ELF-1 (cell line): ENCODE measurements around the gene POLR3B.
A peak's percentile ranks its signal among the peaks of the same experiment; 100 is the strongest.
"Not testable (repeated sequence)": the region's sequence is repeated elsewhere in the genome, so short reads cannot be mapped to it uniquely, and the experiment has no call there.

Experiments
- DNase-seq: peaks from one replicate; pipeline ENCODE4 v3.0.0-alpha.2; 2016; ENCODE audit warnings: low read depth, low spot score

The POLR3B gene

DNA sequence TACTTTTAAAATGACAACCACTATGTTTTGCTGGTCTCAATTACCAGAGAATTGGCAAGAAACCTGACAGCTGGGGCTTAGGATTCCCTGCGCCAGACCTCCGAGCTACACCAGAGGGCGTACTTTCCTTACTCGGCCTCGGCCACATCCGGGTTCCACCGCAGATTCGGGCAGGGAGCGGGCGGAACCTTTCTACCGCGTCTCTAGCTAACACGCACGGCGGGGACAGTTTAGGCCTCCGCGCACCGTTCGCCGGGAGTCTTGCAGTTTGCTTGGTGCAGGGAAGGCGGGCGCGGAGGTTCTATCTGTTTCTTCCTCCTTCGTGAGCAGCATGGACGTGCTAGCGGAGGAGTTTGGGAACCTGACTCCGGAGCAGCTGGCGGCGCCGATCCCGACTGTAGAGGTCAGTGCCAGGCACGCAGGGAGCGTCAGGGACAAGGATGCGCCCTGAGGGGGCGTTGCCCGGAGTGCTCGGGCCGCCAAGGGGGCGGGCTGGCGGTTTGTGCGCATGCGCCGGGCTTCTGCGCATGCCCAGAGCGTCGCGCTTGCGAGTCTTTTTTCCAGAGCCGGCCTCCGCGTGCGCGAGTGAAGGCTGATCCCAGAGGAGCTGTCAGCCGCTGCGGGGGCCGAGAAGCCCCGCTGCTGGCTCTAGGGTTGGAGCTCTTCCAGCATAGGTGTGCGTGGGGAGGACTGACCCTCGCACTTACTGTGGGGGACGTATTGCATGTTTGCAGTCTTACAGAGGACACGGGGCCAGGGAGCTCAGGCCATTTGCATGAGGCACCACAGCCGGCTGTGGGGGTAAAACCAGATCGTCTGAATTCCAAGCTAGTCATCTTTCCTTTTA lies at the start of gene POLR3B:
Gene POLR3B, plus strand, starts transcription at position 200 of the 847 bp plus-strand sequence. Its CDS starts 132 bp downstream, at position 332.
- DNase-seq = peak; percentile 97

DNA sequence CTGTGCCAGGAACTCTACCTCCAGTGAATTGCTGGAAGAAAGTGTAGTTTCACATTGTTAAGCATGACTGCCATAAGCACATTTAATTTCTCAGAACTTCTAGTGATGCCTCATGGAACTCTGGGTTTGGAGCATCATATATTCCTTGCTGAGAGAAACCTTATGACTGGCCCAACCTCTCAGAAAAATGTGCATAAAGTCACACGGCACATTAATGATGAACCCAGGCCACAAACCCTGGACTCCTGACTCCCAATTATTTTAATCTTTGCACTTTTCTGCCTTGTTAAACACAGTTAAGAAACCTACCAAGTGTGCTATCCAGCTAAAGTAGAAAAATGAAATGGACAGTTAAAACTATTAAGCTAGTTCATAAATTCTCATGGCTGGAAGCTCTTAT lies 49.4 kb upstream of the POLR3B start:
- no peak for DNase-seq

DNA sequence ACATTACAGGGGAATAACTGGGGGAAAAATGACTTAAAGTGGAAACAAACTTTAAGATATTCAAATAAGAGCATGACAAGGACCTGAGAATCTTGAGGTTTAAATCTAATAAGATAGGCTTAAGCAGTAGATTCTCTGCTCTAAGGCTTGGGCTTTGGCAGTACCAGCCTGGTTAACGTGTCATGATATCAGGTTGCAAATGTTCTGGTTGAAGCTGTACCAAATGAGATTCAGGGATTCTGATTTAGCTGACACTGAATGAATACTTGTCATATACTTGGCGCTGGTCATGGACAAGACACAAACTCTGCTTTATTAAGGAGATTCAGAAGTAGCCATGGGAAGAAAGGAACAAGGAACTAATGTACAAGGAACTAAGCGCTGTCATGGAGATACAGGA lies 48.9 kb upstream of the POLR3B start:
- no peak for DNase-seq

DNA sequence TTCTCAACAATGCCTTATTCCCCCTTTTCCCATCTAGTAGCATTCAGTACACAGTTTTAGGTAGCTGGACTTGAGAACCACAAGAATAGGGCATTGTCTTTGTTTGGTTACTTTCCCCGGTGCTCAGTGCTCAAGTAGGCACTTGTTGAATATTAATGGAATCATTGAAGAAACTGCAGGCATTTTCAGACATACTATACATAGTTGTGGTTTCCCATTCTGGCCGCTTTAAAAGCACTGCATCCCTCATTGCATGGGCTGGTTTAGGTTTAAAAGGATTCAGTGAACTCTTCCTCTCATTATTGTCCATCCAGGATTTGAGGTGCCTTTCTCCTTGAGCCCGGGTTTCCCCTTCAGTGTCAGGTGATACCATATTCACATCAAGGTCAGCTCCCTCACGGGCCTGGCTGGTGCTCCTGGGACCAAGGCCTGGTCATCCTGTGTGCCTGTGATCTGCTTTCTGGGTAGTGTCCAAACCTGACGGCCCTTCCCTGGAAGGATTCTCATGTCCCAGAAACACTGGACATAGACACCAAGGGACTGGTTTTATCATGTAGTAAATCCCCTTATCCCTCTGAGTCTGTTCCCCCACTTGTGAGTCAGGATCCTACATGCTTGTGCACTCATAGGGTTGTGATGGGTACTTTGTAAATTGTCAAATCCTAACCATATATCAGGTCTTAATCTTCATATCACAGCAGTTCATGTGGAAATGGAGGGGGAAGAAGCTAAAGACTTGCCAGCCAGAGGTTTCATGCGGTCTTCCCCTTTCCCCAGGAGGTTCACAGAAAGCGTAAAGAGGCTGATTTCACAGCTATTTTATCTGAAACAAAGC lies 47.7 kb upstream of the POLR3B start:
- no peak for DNase-seq

DNA sequence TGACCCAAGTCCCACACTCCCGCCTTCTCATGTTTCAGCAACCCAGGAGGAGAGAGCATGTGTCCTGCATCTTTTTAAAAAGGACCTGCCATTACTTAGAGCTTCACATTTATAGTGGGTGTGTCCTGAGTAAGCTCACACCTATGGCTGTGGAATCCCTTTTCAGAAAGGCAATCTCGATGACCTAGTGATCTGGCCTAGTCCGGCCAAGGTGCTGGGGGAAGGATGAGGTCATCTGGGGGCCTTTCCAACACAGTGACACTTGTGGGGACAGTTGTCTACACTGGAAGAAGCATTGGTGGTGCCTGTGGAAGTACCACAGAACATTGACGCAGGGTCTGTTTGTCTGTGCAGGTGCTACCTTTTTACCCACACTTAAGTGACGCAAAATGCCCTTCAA lies 46.9 kb upstream of the POLR3B start:
- no peak for DNase-seq

DNA sequence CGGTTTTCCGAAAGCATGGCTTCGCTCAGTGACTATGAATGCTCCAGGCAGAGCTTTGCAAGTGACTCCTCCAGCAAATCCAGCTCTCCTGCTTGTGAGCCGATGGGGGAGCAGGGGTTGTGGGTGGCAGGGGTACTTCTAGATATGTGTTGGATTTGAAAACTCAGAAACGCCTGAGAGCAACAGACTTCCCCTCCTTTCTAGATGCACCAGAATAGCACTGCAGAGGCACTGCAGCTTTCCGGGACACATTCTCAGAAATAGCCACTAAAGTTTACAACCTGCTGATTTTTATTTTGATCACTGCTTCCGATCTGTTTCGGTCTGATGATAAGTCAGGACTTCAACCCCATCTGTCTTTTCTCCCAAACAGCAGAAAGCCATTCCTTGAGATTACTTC lies 46.4 kb upstream of the POLR3B start:
- DNase-seq = no peak

DNA sequence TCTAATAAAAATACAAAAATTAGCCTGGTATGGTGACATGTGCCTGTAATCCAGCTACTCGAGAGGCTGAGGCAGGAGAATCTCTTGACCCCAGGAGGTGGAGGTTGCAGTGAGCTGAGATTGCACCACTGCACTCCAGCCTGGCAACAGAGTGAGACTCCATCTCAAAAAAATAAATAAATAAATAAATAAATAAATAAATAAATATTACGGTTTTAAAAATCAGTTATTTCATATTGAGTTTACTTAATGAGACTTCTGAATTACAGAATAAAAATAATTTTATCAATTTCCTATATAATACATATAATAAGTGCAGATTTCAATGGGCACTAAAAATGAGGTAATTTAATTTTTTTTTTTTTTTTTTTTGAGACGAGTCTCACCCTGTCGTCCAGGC lies 44.1 kb upstream of the POLR3B start:
- DNase-seq = not testable (repeated sequence)

DNA sequence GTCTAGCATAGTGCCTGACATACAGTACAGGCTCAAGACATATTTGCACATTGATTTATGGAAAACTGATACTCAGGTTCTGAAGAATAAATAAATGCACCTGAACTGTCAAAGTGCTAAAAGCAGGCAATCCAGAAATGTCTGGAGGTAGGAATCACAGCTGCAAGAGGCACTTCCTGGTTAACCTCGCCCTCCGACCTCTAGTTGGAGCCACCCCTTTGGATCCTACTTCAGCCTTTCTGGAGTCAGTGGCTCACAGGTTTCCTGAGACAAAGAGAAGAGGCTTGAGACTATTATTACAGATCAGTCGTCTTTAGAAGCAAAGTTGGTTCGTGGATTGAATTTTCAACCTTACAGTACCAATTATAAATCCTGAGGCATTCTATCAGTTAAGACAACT lies 42.0 kb upstream of the POLR3B start:
- DNase-seq = peak; percentile 10

DNA sequence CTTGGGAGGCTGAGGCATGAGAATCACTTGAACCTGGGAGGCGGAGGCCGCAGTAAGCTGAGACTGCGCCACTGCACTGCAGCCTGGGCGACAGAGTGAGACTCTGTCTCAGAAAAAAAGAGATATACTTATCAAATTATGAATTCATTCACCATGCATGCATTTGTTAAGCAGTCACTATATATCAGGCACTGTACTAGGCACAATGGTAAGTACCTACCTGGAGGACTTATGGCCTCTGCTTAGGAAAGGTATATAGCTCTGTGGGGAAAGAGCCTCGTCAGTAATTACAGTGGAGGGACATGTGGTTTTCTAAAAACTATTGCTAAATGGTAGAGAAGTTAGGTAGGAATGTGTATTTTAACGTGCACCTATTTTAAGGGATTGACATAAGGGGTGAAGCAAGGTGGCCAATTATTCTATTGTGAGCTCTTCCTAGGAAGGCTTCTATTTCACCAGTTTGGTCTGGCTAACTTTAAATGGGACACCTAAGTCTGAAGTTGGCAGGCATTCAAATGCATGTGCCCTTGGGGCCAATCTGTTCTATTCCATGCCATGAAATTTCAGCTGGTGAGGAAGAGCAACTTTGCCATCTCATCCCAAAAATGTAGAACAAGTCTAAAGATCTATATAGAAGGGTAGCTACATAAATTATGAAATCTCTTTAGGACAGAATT lies 40.0 kb upstream of the POLR3B start:
- DNase-seq = no peak

DNA sequence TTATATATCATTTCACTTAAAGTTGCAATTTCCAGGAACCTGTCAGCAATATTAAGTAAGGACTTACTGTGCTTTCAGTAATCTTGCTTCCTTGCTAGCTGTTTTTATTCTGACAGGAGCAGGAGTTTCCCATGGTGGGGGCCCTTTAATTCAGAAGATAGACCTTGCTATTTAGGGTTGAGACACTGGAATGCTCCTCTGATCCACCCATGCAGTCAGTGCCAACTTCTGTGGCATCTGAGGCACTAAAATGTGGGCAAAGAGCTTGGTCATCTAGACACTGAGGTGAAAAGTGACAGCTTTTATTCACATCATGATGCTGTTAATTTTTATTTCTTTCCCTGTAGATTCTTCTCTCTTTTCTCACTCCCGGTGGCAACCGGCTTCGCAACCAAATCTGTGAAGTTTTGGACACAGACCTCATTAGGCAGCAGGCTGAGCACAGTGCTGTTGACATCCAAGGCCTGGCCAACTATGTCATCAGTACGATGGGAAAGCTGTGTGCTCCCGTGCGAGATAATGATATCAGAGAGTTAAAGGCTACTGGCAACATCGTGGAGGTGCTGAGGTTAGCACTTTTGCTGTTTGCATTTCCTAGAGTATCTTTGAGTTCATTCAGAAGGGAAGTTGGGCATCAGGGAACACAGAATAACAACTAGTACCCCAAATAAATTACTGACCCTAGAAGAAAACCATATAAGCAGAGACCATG lies 36.3 kb upstream of the POLR3B start:
- DNase-seq = no peak

DNA sequence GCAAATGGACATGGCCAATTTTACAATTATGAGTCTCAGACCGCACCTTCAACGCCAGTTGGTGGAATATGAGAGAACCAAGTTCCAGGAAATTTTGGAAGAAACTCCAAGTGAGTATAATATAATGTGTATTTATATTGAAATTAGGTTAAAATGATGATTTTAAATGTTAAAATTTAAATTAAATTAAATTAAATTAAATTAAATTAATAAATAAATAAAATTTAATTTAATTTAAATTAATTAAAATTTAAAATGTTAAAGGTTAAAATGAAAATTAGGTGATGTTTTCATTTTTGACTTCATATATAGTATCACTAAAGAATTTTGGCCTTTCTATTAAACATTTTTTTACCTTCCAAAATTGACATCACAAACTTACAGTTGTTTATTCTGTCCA lies 34.0 kb upstream of the POLR3B start:
- DNase-seq = no peak

DNA sequence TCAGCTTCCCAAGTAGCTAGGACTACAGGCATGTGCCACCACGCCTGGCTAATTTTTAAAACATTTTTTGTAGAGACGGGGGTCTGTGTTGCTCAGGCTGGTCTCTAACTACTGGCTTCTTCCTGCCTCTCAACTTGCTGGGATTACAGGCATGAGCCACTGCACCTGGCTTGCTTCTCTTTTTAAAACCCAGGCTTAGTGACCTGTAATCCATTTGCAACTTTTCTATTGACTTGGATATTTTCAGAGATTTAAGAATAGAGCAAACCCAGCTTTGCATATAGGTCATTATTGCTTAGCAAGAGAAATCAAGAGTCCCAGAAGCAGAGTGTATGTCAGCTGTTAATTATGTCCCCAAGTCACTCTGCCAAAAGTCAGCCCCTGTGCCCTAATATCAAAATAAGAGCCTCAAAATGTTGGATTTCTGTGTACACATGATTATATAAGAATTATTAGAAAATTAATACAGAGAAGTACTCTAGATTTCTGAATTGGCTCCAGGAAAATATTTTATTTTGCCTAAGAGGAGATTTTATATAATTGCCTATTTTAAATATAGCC lies 30.2 kb upstream of the POLR3B start:
- no peak for DNase-seq

DNA sequence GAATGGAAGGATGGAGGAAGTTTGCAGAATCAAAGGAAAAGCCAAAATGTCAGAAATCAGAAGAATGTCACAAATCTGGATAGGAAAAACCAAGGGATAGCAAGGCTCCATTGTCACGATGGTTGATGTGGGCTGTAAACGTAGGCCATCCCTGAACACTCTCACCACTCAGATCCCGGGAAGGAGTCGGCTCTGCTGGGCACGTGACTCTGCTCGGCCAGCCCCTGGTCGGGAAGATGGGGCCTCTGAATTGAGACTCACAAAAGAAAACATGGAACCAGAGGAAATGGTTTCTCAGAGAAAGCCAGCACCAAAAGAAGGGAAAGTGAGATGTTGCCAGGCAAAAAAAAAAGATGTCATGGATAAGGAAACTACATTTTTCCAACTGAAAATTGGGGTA lies 28.8 kb upstream of the POLR3B start:
- no peak for DNase-seq

DNA sequence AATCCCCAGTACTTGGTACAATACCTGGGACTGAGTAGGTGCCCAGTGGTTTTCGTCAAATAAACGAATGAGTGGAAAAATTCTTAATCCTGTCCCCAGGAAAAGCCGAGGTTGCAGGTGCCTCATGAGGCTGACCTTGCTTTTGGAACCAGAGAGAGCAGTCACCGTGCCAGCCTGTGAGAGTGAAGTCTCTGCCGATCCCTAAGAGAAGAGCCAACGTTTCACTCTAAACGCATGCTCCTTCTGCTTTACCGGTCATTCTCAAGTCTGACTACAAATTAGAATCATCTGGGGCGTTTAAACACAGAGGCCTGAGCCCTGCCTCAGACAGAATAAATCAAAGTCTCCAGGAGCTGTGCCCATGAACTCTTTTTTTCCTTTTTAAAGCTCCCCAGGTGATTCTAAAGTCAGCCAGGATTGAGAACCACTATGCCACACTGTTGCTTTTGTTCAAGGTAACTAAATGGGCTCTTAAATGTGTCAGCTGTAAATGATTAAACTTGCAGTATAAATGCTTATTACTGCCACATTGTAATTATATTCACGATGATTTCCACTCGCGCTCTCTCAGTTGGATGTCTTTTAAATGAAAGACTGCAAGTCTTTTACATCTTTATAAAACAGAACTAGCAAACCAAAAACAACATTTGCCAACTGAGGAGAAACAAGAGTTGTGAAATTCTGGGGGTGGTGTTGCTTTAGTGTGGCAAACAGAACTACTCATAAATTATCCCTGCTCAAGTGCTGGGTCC lies 28.1 kb upstream of the POLR3B start:
- no peak for DNase-seq

DNA sequence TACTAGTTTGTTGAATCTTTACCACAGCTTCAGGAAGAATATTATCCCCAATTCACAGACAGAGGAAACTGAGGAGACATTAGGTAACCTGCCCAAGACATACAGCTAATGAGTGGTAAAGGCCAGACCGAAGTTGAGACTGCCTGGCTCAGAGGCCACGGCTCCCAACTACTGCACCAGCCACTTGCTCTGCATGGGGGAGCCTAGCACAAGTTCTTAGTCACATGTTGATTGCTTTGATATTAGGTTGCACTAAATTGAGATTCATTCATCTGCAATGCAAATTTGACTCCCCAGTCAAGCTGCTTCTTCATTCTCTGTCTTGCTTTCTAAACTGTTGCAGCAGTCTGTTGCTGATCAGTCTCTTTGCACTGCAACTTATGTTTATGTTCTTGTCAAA lies 25.9 kb upstream of the POLR3B start:
- DNase-seq = no peak

DNA sequence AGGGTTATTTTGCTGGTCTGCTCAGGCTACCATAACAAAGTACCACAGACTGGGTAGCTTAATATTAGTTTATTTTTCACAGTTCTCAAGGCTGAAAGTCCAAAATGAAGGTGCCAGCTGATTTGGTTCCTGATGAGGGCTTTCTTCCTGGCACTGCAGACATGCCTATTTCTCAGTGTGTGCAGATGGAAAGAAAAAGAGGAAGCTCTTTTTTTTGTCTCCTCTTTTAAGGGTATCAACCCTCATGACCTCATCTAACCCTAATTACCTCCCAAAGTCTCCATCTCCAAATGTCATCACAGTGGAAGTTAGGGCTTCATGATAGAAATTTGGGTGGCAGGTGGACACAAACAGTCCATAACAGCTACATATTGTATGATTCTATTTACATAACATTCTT lies 25.0 kb upstream of the POLR3B start:
- no peak for DNase-seq

DNA sequence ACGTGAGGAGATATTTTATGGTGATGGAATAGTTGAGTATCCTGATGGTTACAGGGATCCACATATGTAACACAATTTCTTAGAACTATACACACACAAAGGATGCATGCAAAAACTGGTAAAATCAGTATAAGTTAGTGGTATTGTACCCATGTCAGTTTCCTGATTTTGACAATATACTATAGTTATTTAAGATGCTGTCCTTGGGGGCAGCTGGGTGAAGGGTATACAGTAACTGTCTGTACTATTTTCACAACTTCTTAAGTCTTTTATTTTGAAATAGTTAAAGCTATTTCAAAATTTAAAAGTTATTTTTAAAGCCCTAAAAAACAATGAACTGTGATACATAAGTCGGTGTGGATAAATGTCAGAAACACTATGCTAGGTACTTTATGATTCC lies 24.5 kb upstream of the POLR3B start:
- DNase-seq = no peak

DNA sequence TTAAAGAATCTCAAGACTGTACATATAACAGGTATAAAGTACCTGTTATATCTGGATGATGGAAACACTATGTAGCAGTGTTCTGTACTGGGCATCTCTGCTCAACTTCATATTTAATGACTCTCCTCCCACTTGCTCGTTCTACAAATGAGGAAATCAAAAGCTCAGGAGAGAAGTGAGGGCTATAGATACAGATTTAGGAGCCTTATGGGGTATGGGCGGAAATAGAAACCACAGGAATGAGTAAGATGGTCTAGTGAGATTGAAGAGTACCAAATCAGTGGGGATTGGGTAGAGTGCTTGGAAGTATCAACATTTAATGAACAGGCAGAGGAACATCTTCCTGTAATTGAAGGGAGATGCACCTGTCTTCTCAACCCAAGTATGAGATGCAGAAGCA lies 23.8 kb upstream of the POLR3B start:
- no peak for DNase-seq

DNA sequence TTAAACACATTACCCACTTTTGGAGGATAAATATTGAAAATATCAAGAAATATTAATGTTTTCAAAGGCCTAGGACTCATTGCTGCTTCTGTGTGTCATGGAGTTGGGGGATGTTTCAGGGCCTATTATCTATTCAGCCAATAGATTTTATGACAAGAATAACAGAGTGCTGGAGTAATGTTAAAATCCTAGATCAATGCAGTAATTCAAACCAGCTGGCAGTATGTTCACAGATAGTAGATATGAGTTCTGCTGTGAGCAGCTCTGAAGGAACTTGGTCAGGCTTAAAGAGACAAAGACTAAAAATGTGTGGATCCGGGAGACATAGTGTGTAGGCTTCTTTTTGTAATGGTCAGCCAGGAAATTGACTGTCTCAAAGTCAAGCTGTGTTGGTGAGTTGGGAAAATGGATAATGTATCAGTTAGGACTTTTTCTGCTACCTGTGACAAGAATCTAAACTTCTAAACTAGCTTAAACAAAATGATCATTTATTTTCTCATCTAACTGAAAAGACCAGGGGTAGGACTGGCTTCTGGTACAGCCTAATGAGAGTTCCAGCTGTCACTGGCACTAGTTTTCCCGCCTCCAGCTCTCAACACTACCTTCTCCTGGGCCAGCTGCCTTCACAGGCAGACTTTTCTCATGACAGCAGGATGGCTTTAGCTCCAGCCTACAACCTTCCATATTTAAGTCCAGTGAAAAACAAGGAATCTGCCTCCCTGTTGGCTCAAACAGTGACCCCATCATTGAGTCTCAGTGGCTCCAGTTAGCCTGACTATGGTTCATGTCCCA lies 16.3 kb upstream of the POLR3B start:
- DNase-seq = no peak
